CD14-positive monocyte (primary cell): ENCODE results near the gene FAM20C. TPM values are rescaled to one million over a fixed set of nuclear protein-coding genes. Genes with fewer than 3 reads are reported as not detected.
"Not testable (repeated sequence)": the region's sequence is repeated elsewhere in the genome, so short reads cannot be mapped to it uniquely, and the experiment has no call there.

Experiments used
- DNase-seq, 3 donors: peaks; one replicate each; pipeline ENCODE4 v3.0.0-alpha.2; 2011 to 2022
- H2AFZ ChIP-seq: 2 replicates; pipeline ENCODE4 v1.6.0; 2012; ENCODE audit warnings: mild to moderate bottlenecking, low read depth, low read length, inconsistent platforms; ENCODE audit not compliant: insufficient read depth, poor library complexity, severe bottlenecking
- H3K27ac ChIP-seq, 2 donors: 1 replicate in 1 of 2; 2 replicates in 1 of 2; pipeline ENCODE4 v1.5.1; 2012 to 2013; ENCODE audit warnings: low read length in 2 of 2, control low read depth in 1 of 2, inconsistent platforms in 1 of 2, low read depth in 1 of 2, mild to moderate bottlenecking in 1 of 2
- H3K27me3 ChIP-seq, 2 donors: one replicate each; pipeline versions ENCODE4 v1.6.0 to v1.6.1; 2011 to 2013; ENCODE audit warnings: low read length in 2 of 2; ENCODE audit not compliant: control insufficient read depth in 2 of 2, insufficient read depth in 2 of 2
- H3K36me3 ChIP-seq, 2 donors: replicated peaks in 1 of 2; 1 replicate in 1 of 2; 2 replicates in 1 of 2; pipeline versions ENCODE4 v1.5.1 to v1.6.1; 2012 to 2013; ENCODE audit warnings: low read length in 2 of 2, control low read depth in 1 of 2, inconsistent platforms in 1 of 2, mild to moderate bottlenecking in 1 of 2; ENCODE audit not compliant: insufficient read depth in 2 of 2, control insufficient read depth in 1 of 2
- H3K4me1 ChIP-seq, 2 donors: 1 replicate in 1 of 2; 2 replicates in 1 of 2; pipeline versions ENCODE4 v1.5.1 to v1.6.1; 2012 to 2013; ENCODE audit warnings: low read length in 2 of 2, control low read depth in 1 of 2, inconsistent platforms in 1 of 2, mild to moderate bottlenecking in 1 of 2, moderate library complexity in 1 of 2; ENCODE audit not compliant: insufficient read depth in 2 of 2, control insufficient read depth in 1 of 2
- H3K4me2 ChIP-seq: replicated peaks from 2 replicates; pipeline ENCODE3; 2012; ENCODE audit warnings: low read length, moderate library complexity, mild to moderate bottlenecking; ENCODE audit not compliant: poor library complexity, severe bottlenecking; ENCODE audit errors: extremely low read depth
- H3K4me3 ChIP-seq, 3 experiments: fragments of 200-600 bp in 1 of 3; sonication (generic) in 1 of 3; replicated peaks in 1 of 3; 1 replicate in 2 of 3; 2 replicates in 1 of 3; pipeline ENCODE4 v1.5.1; 2011 to 2013; ENCODE audit warnings: low read length in 3 of 3, mild to moderate bottlenecking in 3 of 3, control low read depth in 2 of 3, low read depth in 2 of 3, inconsistent platforms in 1 of 3, moderate library complexity in 1 of 3
- H3K79me2 ChIP-seq: 2 replicates; pipeline ENCODE4 v1.6.0; 2012; ENCODE audit warnings: mild to moderate bottlenecking, control low read depth, inconsistent platforms, low read length, moderate library complexity; ENCODE audit not compliant: insufficient read depth
- H3K9ac ChIP-seq: 2 replicates; pipeline ENCODE4 v1.6.0; 2017; ENCODE audit warnings: low read length, mild to moderate bottlenecking; ENCODE audit not compliant: insufficient read depth, poor library complexity, severe bottlenecking
- H3K9me3 ChIP-seq, 2 donors: replicated peaks in 1 of 2; 1 replicate in 1 of 2; 2 replicates in 1 of 2; pipeline versions ENCODE4 v1.5.1 to v1.6.1; 2012 to 2013; ENCODE audit warnings: low read length in 2 of 2, control low read depth in 1 of 2; ENCODE audit not compliant: control insufficient read depth in 1 of 2, insufficient read depth in 1 of 2
- H4K20me1 ChIP-seq: 2 replicates; pipeline ENCODE4 v1.6.0; 2012; ENCODE audit warnings: mild to moderate bottlenecking, low read length, control low read depth, moderate library complexity; ENCODE audit not compliant: insufficient read depth
- H3K27ac Mint-ChIP-seq, 7 donors: one replicate each; pipeline ENCODE4 v1.8.0; 2020; ENCODE audit warnings: mild to moderate bottlenecking in 7 of 7, mixed read lengths in 7 of 7, moderate library complexity in 6 of 7, inconsistent platforms in 2 of 7
- H3K27me3 Mint-ChIP-seq, 3 donors: one replicate each; pipeline ENCODE4 v1.8.0; 2021 to 2022; ENCODE audit warnings: low read depth in 3 of 3, mild to moderate bottlenecking in 3 of 3, mixed read lengths in 3 of 3, moderate library complexity in 3 of 3, inconsistent platforms in 1 of 3
- H3K36me3 Mint-ChIP-seq, 2 donors: one replicate each; pipeline ENCODE4 v1.8.0; 2020; ENCODE audit warnings: mixed read lengths in 2 of 2, inconsistent platforms in 1 of 2, mild to moderate bottlenecking in 1 of 2
- H3K4me1 Mint-ChIP-seq: one replicate; pipeline ENCODE4 v1.8.0; 2020; ENCODE audit warnings: mild to moderate bottlenecking, mixed read lengths
- H3K4me3 Mint-ChIP-seq, 2 donors: one replicate each; pipeline ENCODE4 v1.8.0; 2020; ENCODE audit warnings: mild to moderate bottlenecking in 2 of 2, mixed read lengths in 2 of 2, moderate library complexity in 1 of 2
- H3K9me3 Mint-ChIP-seq, 7 donors: one replicate each; pipeline ENCODE4 v1.8.0; 2020 to 2022; ENCODE audit warnings: mixed read lengths in 7 of 7, mild to moderate bottlenecking in 6 of 7, moderate library complexity in 6 of 7, inconsistent platforms in 2 of 7
- WGBS: methylation state at CpG from one replicate; pipeline ENCODE4 v1.1.5; 2013; ENCODE audit warnings: missing lambda C conversion rate; ENCODE audit not compliant: insufficient coverage; 5-methylcytosine and 5-hydroxymethylcytosine counted together
- intact Hi-C, 2 donors: fragments of 100-400 bp; cut with micrococcal nuclease; formaldehyde crosslinking; loops; one replicate each; pipeline versions ENCODE4 v1.15.0 to v1.15.1; 2023
- polyA plus RNA-seq, 3 donors: library from polyadenylated mRNA; depleted of rRNA in 1 of 3; unstranded in 2 of 3; stranded (reverse) in 1 of 3; fragments of 300-500 nt in 2 of 3; fragments of >200 nt in 1 of 3; fragmentation: Illumina TruSeq in 2 of 3; gene quantifications; 1 replicate in 2 of 3; 2 replicates in 1 of 3; pipeline ENCODE4 v1.2.3, GENCODE V29; 2012 to 2021
- TF ChIP-seq, protein P1 (sequence below): fragments of 200-600 bp; IDR thresholded peaks from one replicate; pipeline ENCODE4 v1.8.0; 2022; ENCODE audit warnings: antibody characterized with exemption, mild to moderate bottlenecking

FAM20C gene
- polyA plus RNA-seq, 3 donors: 1.2 to 32.2 (median 1.5) TPM

DNA sequence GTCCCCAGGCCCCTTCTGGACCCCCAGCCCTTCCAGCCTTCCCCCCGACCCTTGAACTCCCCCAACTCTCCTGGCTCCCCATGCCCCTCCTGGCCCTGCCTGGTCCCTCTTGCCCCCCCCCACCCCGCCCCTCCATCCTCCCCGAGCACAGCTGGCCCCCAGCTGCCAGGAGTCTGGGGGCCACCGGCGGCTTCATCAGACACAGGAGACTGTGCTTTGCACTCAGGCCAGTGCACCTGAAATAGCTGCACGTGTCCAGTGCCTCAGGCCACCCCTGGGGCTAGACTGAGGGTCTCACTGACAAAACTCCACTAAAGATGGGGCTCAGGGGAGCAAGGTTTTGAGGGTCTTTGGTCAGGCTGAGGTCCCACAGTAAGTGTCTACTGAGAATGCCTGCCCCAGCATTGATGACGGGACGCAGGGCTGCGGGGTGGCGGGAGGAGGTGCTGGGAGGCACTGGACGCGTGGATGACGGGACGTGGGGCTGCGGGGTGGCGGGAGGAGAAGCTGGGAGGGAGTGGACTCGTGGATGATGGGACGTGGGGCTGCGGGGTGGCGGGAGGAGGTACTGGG is 104.1 kb downstream of the FAM20C start:
- 85% methylated on average over 14 of the region's 20 CpGs for WGBS

DNA sequence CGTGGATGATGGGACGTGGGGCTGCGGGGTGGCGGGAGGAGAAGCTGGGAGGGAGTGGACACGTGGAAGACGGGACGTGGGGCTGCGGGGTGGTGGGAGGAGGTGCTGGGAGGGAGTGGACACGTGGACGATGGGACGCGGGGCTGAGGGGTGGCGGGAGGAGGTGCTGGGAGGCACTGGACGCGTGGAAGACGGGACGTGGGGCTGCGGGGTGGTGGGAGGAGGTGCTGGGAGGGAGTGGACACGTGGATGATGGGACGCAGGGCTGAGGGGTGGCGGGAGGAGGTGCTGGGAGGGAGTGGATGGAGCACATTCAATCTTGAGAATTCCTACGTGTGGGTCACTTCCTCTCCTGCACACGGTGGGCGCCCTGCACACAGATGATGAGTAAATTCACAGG is 104.8 kb downstream of the FAM20C start:
- intact Hi-C loops, H3K9me3 Mint-ChIP-seq, H3K36me3 Mint-ChIP-seq, H3K4me2 ChIP-seq, H3K27me3 ChIP-seq, H3K4me1 Mint-ChIP-seq, H3K79me2 ChIP-seq, H3K27ac ChIP-seq, H3K27ac Mint-ChIP-seq, H3K36me3 ChIP-seq, H3K4me3 ChIP-seq, H2AFZ ChIP-seq, H3K9me3 ChIP-seq, H4K20me1 ChIP-seq, DNase-seq, H3K4me3 Mint-ChIP-seq, H3K9ac ChIP-seq, H3K4me1 ChIP-seq: not testable (repeated sequence)
- 90% methylated on average over 16 of the region's 24 CpGs for WGBS
- peaks cover 13 to 27% (median 15%) of the 10 kb centered on the region in 3 donors for H3K27me3 Mint-ChIP-seq

More for the DNA sequence above, 104.1 kb downstream of the FAM20C start:
- no peaks in the 10 kb centered on the region for H3K36me3 Mint-ChIP-seq
- Histone ChIP-seq H3K27me3 (peaks cover 2 to 11% of the 10 kb centered on the region in 2 donors), H3K36me3 (no peaks in the 10 kb centered on the region), H3K4me1 (no peaks in the 10 kb centered on the region), H3K4me2 (no peak overlapping the region), H3K79me2 (no peaks in the 10 kb centered on the region), H2AFZ (no peak overlapping the region), H3K4me3 (no peak overlapping the region), H3K9ac (no peak overlapping the region), H3K9me3 (no peaks in the 10 kb centered on the region), H3K27ac (no peak overlapping the region), H4K20me1 (no peaks in the 10 kb centered on the region)
- no peak for DNase-seq
- peaks cover 20 to 34% (median 21%) of the 10 kb centered on the region in 3 donors for H3K27me3 Mint-ChIP-seq
- intact Hi-C loops: no loop called here
- H3K9me3 Mint-ChIP-seq: peaks cover 0 to 1% (median 0%) of the 10 kb centered on the region in 7 donors
- no peak overlapping the region for H3K27ac Mint-ChIP-seq
- TF ChIP-seq, protein P1, sequence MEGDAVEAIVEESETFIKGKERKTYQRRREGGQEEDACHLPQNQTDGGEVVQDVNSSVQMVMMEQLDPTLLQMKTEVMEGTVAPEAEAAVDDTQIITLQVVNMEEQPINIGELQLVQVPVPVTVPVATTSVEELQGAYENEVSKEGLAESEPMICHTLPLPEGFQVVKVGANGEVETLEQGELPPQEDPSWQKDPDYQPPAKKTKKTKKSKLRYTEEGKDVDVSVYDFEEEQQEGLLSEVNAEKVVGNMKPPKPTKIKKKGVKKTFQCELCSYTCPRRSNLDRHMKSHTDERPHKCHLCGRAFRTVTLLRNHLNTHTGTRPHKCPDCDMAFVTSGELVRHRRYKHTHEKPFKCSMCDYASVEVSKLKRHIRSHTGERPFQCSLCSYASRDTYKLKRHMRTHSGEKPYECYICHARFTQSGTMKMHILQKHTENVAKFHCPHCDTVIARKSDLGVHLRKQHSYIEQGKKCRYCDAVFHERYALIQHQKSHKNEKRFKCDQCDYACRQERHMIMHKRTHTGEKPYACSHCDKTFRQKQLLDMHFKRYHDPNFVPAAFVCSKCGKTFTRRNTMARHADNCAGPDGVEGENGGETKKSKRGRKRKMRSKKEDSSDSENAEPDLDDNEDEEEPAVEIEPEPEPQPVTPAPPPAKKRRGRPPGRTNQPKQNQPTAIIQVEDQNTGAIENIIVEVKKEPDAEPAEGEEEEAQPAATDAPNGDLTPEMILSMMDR: no peak
- no peaks in the 10 kb centered on the region for H3K4me1 Mint-ChIP-seq
- H3K4me3 Mint-ChIP-seq: no peak overlapping the region
